Endothelial cell of umbilical vein (primary cell): ENCODE results near the gene RIN2. TPM values are rescaled to one million over a fixed set of nuclear protein-coding genes. Genes with fewer than 3 reads are reported as not detected.

Experiments
- BruUV-seq: library from RNA; stranded (reverse); fragments of 400-500 nt; replicated peaks from 2 replicates; lab custom pipeline; 2021; lab: Mats Ljungman, UMichigan
- CTCF ChIA-PET: fragments of 300-600, 350-600 bp; sonication (Branson Sonifier 250); formaldehyde crosslinking; loops from one replicate; lab custom pipeline; 2021; ENCODE audit warnings: antibody characterized with exemption, inconsistent platforms; lab: Charles Lee
- POLR2A ChIA-PET: fragments of 300-600, 350-600 bp; sonication (Branson Sonifier 250); formaldehyde crosslinking; loops from one replicate; lab custom pipeline; 2021; ENCODE audit warnings: antibody characterized with exemption, inconsistent platforms; lab: Charles Lee
- DNase-seq: peaks from one replicate; pipeline ENCODE4 v3.0.0-alpha.2; 2011; ENCODE audit warnings: low read depth, low spot score
- FAIRE-seq: peaks from 2 replicates; lab custom pipeline; 2011; peaks lifted over from hg19 to GRCh38; lab: Jason Lieb, UNC
- H2AFZ ChIP-seq: 2 replicates; pipeline ENCODE4 v1.6.0; 2012; ENCODE audit warnings: low read depth, low read length, control low read depth, inconsistent platforms
- H3K27ac ChIP-seq: 2 replicates; pipeline ENCODE4 v1.5.1; 2011; ENCODE audit warnings: low read depth, mild to moderate bottlenecking, control low read depth, low read length, moderate library complexity; ENCODE audit not compliant: insufficient read depth
- H3K27me3 ChIP-seq, 2 experiments: 2 replicates each; pipeline versions ENCODE4 v1.6.0 to v1.6.1; 2011; ENCODE audit warnings: low read length in 2 of 2, mixed read lengths in 1 of 2; ENCODE audit not compliant: control insufficient read depth in 2 of 2, insufficient read depth in 2 of 2
- H3K36me3 ChIP-seq, 2 experiments: 2 replicates in 1 of 2; 3 replicates in 1 of 2; pipeline ENCODE4 v1.5.1; 2011; ENCODE audit warnings: low read length in 2 of 2, mild to moderate bottlenecking in 1 of 2, moderate library complexity in 1 of 2; ENCODE audit not compliant: control insufficient read depth in 2 of 2, insufficient read depth in 2 of 2; ENCODE audit errors: extremely low read depth in 1 of 2
- H3K4me1 ChIP-seq: 3 replicates; pipeline ENCODE4 v1.5.1; 2011; ENCODE audit warnings: mild to moderate bottlenecking, low read length; ENCODE audit not compliant: control insufficient read depth, insufficient read depth; ENCODE audit errors: extremely low read depth
- H3K4me2 ChIP-seq: 2 replicates; pipeline ENCODE4 v1.6.1; 2011; ENCODE audit warnings: low read length, control low read depth, mixed read lengths; ENCODE audit not compliant: insufficient read depth
- H3K4me3 ChIP-seq, 3 experiments: fragments of 200-600 bp in 1 of 3; sonication (generic), shearing (Covaris generic) in 1 of 3; replicated peaks in 1 of 3; 2 replicates each; pipeline ENCODE4 v1.5.1; 2011 to 2016; ENCODE audit warnings: control low read depth in 3 of 3, low read length in 3 of 3, mild to moderate bottlenecking in 2 of 3, inconsistent platforms in 1 of 3, low read depth in 1 of 3, moderate library complexity in 1 of 3; ENCODE audit not compliant: insufficient read depth in 1 of 3
- H3K79me2 ChIP-seq: 2 replicates; pipeline ENCODE4 v1.6.0; 2012; ENCODE audit warnings: low read length, inconsistent platforms; ENCODE audit not compliant: control insufficient read depth, insufficient read depth
- H3K9ac ChIP-seq: replicated peaks from 2 replicates; pipeline ENCODE3; 2011; ENCODE audit warnings: low read length, control low read depth; ENCODE audit not compliant: insufficient read depth; ENCODE audit errors: extremely low read depth
- H3K9me1 ChIP-seq: replicated peaks from 3 replicates; pipeline ENCODE4 v1.6.0; 2011; ENCODE audit warnings: mild to moderate bottlenecking, low read length; ENCODE audit not compliant: control insufficient read depth, insufficient read depth; ENCODE audit errors: extremely low read depth
- H3K9me3 ChIP-seq: replicated peaks from 2 replicates; pipeline ENCODE4 v1.5.1; 2012; ENCODE audit warnings: low read length, inconsistent platforms; ENCODE audit not compliant: control insufficient read depth, insufficient read depth
- H4K20me1 ChIP-seq: replicated peaks from 2 replicates; pipeline ENCODE3; 2011; ENCODE audit warnings: mild to moderate bottlenecking, low read length; ENCODE audit not compliant: control insufficient read depth, insufficient read depth; ENCODE audit errors: extremely low read depth
- EZH2 ChIP-seq: IDR thresholded peaks from 2 replicates; pipeline ENCODE4 v1.6.1; 2012; ENCODE audit warnings: borderline replicate concordance, low read depth, mild to moderate bottlenecking, moderate library complexity, low read length, inconsistent platforms; ENCODE audit not compliant: severe bottlenecking
- FOS ChIP-seq: IDR thresholded peaks from 2 replicates; pipeline ENCODE4 v1.6.1; 2011; ENCODE audit warnings: mild to moderate bottlenecking, low read length, moderate library complexity, borderline replicate concordance; ENCODE audit not compliant: insufficient read depth
- GATA2 ChIP-seq: IDR thresholded peaks from 2 replicates; pipeline ENCODE4 v1.7.0; 2011; ENCODE audit warnings: low read depth, mild to moderate bottlenecking, moderate library complexity, mixed read lengths, low read length; ENCODE audit not compliant: insufficient read length, insufficient read depth
- JUN ChIP-seq: IDR thresholded peaks from 2 replicates; pipeline ENCODE4 v1.6.1; 2011; ENCODE audit warnings: borderline replicate concordance, low read depth; ENCODE audit not compliant: insufficient read length, insufficient read depth
- MYC ChIP-seq: IDR thresholded peaks from one replicate; pipeline ENCODE4 v1.6.1; 2011; ENCODE audit warnings: mild to moderate bottlenecking, low read depth, low read length
- POLR2A ChIP-seq: IDR thresholded peaks from 2 replicates; pipeline ENCODE4 v1.6.1; 2012; ENCODE audit warnings: low read depth, mild to moderate bottlenecking, control low read depth, low read length
- POLR2AphosphoS5 ChIP-seq: IDR thresholded peaks from 2 replicates; pipeline ENCODE4 v1.6.1; 2012; ENCODE audit warnings: low read depth, mild to moderate bottlenecking, control low read depth, low read length, moderate library complexity; ENCODE audit not compliant: insufficient read depth
- dilution Hi-C: fragments of 300-500 bp; cut with MboI; formaldehyde crosslinking; loops from one replicate; pipeline ENCODE4 v1.15.0; 2019; ENCODE audit warnings: low sequenced_read_pairs; ENCODE audit not compliant: extremely low pct_ligation_motif_present
- intact Hi-C: fragments of 100-400 bp; cut with micrococcal nuclease; formaldehyde crosslinking; loops from one replicate; pipeline ENCODE4 v1.10.0; 2022
- polyA plus RNA-seq, 4 experiments: library from polyadenylated mRNA; depleted of rRNA in 3 of 4; stranded (reverse) in 3 of 4; unstranded in 1 of 4; fragments of >200 nt; gene quantifications; 2 replicates each; pipeline versions ENCODE4 v1.2.1 to v1.2.3, GENCODE V29; 2011 to 2012; ENCODE audit warnings: missing spikeins in 1 of 4
- total RNA-seq: library from RNA; stranded (reverse); gene quantifications from 2 replicates; pipeline ENCODE4 v1.2.3, GENCODE V29; 2021
- TF ChIP-seq, protein P1 (sequence below), 2 donors: IDR thresholded peaks; 1 replicate in 1 of 2; 2 replicates in 1 of 2; pipeline ENCODE4 v1.5.1; 2011; ENCODE audit warnings: low read length in 2 of 2, mild to moderate bottlenecking in 2 of 2, moderate library complexity in 2 of 2, control low read depth in 1 of 2, inconsistent platforms in 1 of 2, low read depth in 1 of 2; ENCODE audit not compliant: insufficient read depth in 1 of 2; ENCODE audit errors: extremely low read depth in 1 of 2
- TF ChIP-seq, protein P2 (sequence below): IDR thresholded peaks from 2 replicates; pipeline ENCODE4 v1.6.1; 2011; ENCODE audit not compliant: insufficient read depth, insufficient read length

The RIN2 gene
- total and polyA plus RNA-seq, 2 donors (not counting 3 experiments of a cell fraction or from before 2014, with no cell fraction given): 22.6 to 119 TPM

DNA sequence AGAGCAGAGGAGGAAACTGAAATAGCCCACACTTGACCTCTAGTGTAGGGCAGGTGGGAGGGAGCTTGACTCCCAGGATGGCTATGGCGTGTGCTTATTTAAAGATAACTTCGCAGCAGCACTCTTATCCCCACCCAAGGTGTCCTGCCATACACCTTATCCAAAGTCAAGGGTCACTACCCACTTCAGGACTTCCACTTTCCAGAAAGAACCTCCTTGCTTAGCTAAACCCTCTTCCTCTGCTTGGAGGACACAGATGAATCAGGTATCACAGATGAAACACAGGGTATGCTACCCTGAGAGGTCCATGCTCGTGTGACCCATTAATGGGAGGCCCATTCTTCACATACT, 2.3 kb downstream of the RIN2 start:
- DNase-seq (no peak), FAIRE-seq (no peak)
- Histone ChIP-seq H2AFZ (no peak overlapping the region), H4K20me1 (no peaks in the 10 kb centered on the region), H3K4me3 (no peak overlapping the region), H3K9me1 (no peaks in the 10 kb centered on the region), H3K79me2 (no peaks in the 10 kb centered on the region), H3K4me1 (peaks cover 18% of the 10 kb centered on the region), H3K27ac (no peak overlapping the region), H3K27me3 (no peaks in the 10 kb centered on the region), H3K9me3 (no peaks in the 10 kb centered on the region), H3K36me3 (no peaks in the 10 kb centered on the region), H3K9ac (no peak overlapping the region), H3K4me2 (no peak overlapping the region)
- no peak for TF ChIP-seq MYC
- TF ChIP-seq EZH2: no peak
- TF ChIP-seq, protein P1, sequence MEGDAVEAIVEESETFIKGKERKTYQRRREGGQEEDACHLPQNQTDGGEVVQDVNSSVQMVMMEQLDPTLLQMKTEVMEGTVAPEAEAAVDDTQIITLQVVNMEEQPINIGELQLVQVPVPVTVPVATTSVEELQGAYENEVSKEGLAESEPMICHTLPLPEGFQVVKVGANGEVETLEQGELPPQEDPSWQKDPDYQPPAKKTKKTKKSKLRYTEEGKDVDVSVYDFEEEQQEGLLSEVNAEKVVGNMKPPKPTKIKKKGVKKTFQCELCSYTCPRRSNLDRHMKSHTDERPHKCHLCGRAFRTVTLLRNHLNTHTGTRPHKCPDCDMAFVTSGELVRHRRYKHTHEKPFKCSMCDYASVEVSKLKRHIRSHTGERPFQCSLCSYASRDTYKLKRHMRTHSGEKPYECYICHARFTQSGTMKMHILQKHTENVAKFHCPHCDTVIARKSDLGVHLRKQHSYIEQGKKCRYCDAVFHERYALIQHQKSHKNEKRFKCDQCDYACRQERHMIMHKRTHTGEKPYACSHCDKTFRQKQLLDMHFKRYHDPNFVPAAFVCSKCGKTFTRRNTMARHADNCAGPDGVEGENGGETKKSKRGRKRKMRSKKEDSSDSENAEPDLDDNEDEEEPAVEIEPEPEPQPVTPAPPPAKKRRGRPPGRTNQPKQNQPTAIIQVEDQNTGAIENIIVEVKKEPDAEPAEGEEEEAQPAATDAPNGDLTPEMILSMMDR (IDR thresholded peaks at IDR 0.05; ENCODE audit: extremely low read depth in 1 of 2, insufficient read depth in 1 of 2, low read depth in 1 of 2, low read length in 2 of 2): no peak
- TF ChIP-seq POLR2A: no peak
- TF ChIP-seq POLR2AphosphoS5: no peak
- no TSS peak for BruUV-seq
- ChIA-PET CTCF (interaction anchor here (1.1 to 2.3 kb wide), 3 partner anchors 9 to 214 kb away, joined by 3 to 9 read pairs (median 5); no protein-coding TSS in a partner anchor), POLR2A (no interaction called here)
- dilution Hi-C loops: no loop called here
- intact Hi-C loops: no loop called here

DNA sequence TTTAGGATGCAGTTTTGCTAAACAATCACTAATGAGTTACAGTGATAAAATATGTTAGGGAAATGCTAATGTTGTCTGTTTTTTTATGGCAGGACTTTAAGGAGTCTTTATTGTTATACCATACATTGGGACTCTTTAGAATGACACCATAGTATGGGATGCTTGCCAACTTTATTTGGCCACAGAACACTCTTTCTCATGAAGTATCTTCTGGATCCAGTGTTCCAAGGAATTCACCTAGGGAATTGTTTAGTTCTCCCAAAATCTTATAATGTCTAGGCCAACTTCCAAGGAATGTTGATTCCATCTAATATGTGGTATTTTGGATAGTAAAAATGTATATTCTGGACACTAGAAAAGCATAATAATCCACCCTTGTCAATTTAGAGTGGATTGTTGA, 3.3 kb downstream of the RIN2 start:
- Histone ChIP-seq H3K9me3 (no peaks in the 10 kb centered on the region), H4K20me1 (no peaks in the 10 kb centered on the region), H3K9ac (no peak overlapping the region), H3K36me3 (no peaks in the 10 kb centered on the region), H3K79me2 (no peaks in the 10 kb centered on the region), H2AFZ (no peak overlapping the region), H3K4me3 (no peak overlapping the region), H3K4me2 (no peak overlapping the region), H3K27me3 (no peaks in the 10 kb centered on the region), H3K9me1 (no peaks in the 10 kb centered on the region), H3K27ac (no peak overlapping the region), H3K4me1 (peaks cover 18% of the 10 kb centered on the region)
- TF ChIP-seq, protein P1 (IDR thresholded peaks at IDR 0.05; ENCODE audit: extremely low read depth in 1 of 2, insufficient read depth in 1 of 2, low read depth in 1 of 2, low read length in 2 of 2): no peak
- no peak for TF ChIP-seq MYC
- no peak for TF ChIP-seq POLR2AphosphoS5
- TF ChIP-seq, protein P2, sequence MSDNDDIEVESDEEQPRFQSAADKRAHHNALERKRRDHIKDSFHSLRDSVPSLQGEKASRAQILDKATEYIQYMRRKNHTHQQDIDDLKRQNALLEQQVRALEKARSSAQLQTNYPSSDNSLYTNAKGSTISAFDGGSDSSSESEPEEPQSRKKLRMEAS: no peak
- TF ChIP-seq GATA2: no peak
- no peak for TF ChIP-seq JUN
- TF ChIP-seq FOS: no peak
- TF ChIP-seq POLR2A: no peak
- TF ChIP-seq EZH2: no peak
- intact Hi-C loops (no loop called here), dilution Hi-C loops (no loop called here)
- DNase-seq (no peak), FAIRE-seq (no peak)
- POLR2A ChIA-PET: no interaction called here
- BruUV-seq: no TSS peak
- CTCF ChIA-PET: no interaction called here
